ENCODE results near the gene PLEKHN1. TPM values are rescaled to one million over a fixed set of nuclear protein-coding genes. Genes with fewer than 3 reads are reported as not detected.
A peak's percentile ranks its signal among the peaks of the same experiment; 100 is the strongest.

PLEKHN1 gene
- polyA plus RNA-seq, 1 donor, result 0.49 TPM

GRCh38 chr1:953524-954320 lies 12.6 kb upstream of the PLEKHN1 start:
- H3K27ac ChIP-seq (ENCODE audit: low read length), result no peak overlapping the region
- peaks cover 83% of the 10 kb centered on the region for H3K36me3 ChIP-seq (ENCODE audit: control insufficient read depth, insufficient read depth, low read length)
- peaks cover 4% of the 10 kb centered on the region for H3K4me1 ChIP-seq (ENCODE audit: control insufficient read depth, insufficient read depth, low read length)
- whole genome bisulfite sequencing (ENCODE audit: insufficient coverage, low lambda C conversion rate), result no CpG with 5 or more reads among the region's 32 CpGs
- no peak overlapping the region for H3K4me3 ChIP-seq (ENCODE audit: low read length)
- no peaks in the 10 kb centered on the region for H3K27me3 ChIP-seq (ENCODE audit: control insufficient read depth, insufficient read depth, low read length)
- H3K9me3 ChIP-seq (ENCODE audit: control insufficient read depth, low read depth, low read length), result no peaks in the 10 kb centered on the region
- DNase-seq, result no peak

DNA sequence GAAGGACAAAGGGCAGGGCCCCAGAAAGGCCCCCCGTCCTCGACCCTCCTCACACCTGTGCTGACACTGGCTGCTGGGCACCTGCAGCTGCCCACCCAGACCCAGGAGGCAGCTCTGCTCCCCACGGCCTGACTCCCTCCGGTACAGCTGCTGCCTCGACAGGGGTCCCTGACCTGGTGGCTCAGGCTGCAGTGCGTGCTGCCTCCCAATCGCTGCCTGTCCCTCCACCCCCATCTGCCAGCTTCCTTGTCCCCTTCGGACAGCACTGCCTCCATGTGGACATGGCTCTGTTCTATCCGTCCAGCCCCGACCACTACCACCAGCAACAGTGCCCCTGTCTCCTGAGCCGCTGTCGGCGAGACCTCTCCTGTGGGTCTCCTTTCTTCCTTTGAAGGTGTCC lies 11.4 kb upstream of the PLEKHN1 start:
- no peak for DNase-seq
- H3K9me3 ChIP-seq (ENCODE audit: control insufficient read depth, low read depth, low read length), result no peaks in the 10 kb centered on the region
- no peak overlapping the region for H3K4me3 ChIP-seq (ENCODE audit: low read length)
- peaks cover 71% of the 10 kb centered on the region for H3K36me3 ChIP-seq (ENCODE audit: control insufficient read depth, insufficient read depth, low read length)
- WGBS (ENCODE audit: insufficient coverage, low lambda C conversion rate), result no CpG with 5 or more reads among the region's 13 CpGs
- peaks cover 5% of the 10 kb centered on the region for H3K4me1 ChIP-seq (ENCODE audit: control insufficient read depth, insufficient read depth, low read length)
- no peak overlapping the region for H3K27ac ChIP-seq (ENCODE audit: low read length)
- peaks cover 3% of the 10 kb centered on the region for H3K27me3 ChIP-seq (ENCODE audit: control insufficient read depth, insufficient read depth, low read length)

GRCh38 chr1:955474-955873 lies 10.8 kb upstream of the PLEKHN1 start:
- Histone ChIP-seq H3K4me3 (ENCODE audit: low read length) (no peak overlapping the region), H3K4me1 (ENCODE audit: control insufficient read depth, insufficient read depth, low read length) (peaks cover 8% of the 10 kb centered on the region), H3K9me3 (ENCODE audit: control insufficient read depth, low read depth, low read length) (no peaks in the 10 kb centered on the region), H3K27me3 (ENCODE audit: control insufficient read depth, insufficient read depth, low read length) (peaks cover 5% of the 10 kb centered on the region), H3K27ac (ENCODE audit: low read length) (no peak overlapping the region), H3K36me3 (ENCODE audit: control insufficient read depth, insufficient read depth, low read length) (peaks cover 65% of the 10 kb centered on the region)
- DNase-seq, result no peak
- WGBS (ENCODE audit: insufficient coverage, low lambda C conversion rate), result no CpG with 5 or more reads among the region's 6 CpGs

DNA sequence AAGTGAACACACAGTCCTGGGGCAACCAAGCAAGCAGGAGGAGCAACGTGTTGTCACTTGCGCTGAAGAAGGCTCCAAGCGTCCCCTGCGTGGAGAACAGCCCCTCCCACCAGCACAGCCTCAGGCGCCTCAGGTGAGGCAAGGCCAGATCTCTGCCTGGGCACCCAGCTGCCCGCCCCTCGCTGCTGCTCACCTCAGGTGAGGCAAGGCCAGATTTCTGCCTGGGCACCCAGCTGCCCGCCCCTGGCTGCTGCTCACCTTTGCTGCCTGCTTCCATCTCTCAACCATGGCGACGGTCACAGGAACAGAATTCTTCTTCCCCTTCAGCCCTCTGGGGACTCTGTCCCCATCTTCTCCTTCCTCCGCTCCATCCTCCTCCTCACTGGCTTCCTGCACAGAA lies 9.6 kb upstream of the PLEKHN1 start:
- H3K27ac ChIP-seq (ENCODE audit: low read length), result no peak overlapping the region
- peaks cover 54% of the 10 kb centered on the region for H3K36me3 ChIP-seq (ENCODE audit: control insufficient read depth, insufficient read depth, low read length)
- no peak for DNase-seq
- H3K27me3 ChIP-seq (ENCODE audit: control insufficient read depth, insufficient read depth, low read length), result peaks cover 10% of the 10 kb centered on the region
- H3K4me1 ChIP-seq (ENCODE audit: control insufficient read depth, insufficient read depth, low read length), result peaks cover 11% of the 10 kb centered on the region
- no CpG with 5 or more reads among the region's 11 CpGs for WGBS (ENCODE audit: insufficient coverage, low lambda C conversion rate)
- H3K4me3 ChIP-seq (ENCODE audit: low read length), result no peak overlapping the region
- H3K9me3 ChIP-seq (ENCODE audit: control insufficient read depth, low read depth, low read length), result peaks cover 4% of the 10 kb centered on the region

- DNase-seq, result peak; percentile 81 to 90
- H3K36me3 ChIP-seq (ENCODE audit: control insufficient read depth, insufficient read depth, low read length), result peaks cover 30% of the 10 kb centered on the region
- peaks cover 10% of the 10 kb centered on the region for H3K27me3 ChIP-seq (ENCODE audit: control insufficient read depth, insufficient read depth, low read length)
- H3K4me3 ChIP-seq (ENCODE audit: low read length), result peak within 1 kb of the TSS; percentile 98
- peaks cover 19% of the 10 kb centered on the region for H3K9me3 ChIP-seq (ENCODE audit: control insufficient read depth, low read depth, low read length)
- no peak within 1 kb of the TSS for H3K27ac ChIP-seq (ENCODE audit: low read length)
- peaks cover 20% of the 10 kb centered on the region for H3K4me1 ChIP-seq (ENCODE audit: control insufficient read depth, insufficient read depth, low read length)
- WGBS (ENCODE audit: insufficient coverage, low lambda C conversion rate), result no CpG with 5 or more reads among the region's 101 CpGs
These were observed 7.2 kb upstream of the PLEKHN1 start, which contains the start of gene NOC2L for GRCh38 chr1:958823-959730. Gene NOC2L (minus strand): TSS chr1:959256. CDS start chr1:959240, 16 bp downstream.

DNA sequence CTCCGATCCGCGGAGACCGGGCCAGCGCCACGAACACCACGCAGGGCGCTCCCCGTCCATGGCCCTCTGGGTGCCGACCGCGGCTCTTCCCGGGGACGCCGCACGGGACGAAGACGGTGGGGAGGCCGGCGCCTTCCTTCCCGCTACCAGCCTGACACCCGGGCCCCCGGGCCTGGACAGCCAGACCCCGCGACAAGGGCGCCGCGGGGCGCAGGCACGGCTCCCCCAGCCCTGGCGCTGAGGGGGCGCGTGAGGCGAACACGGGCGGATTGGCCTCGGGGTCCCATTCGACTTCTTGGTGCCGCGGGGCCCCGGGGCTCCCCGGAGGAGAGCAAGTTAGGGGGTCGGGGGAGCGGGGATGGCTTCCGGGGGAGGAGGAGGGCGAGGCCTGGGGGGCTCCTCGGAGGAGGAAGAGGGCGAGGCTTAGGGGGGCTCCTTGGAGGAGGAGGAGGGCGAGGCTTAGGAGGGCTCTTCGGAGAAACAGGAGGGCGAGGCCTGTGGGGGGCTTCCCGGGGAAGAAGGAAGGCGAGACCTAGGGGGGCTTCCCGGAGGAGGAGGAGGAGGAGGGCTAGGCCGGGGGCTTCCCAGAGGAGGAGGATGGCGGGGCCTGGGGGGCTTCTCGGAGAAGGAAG lies 6.4 kb upstream of the PLEKHN1 start:
- DNase-seq, result no peak
- Histone ChIP-seq H3K4me1 (ENCODE audit: control insufficient read depth, insufficient read depth, low read length) (peaks cover 20% of the 10 kb centered on the region), H3K27ac (ENCODE audit: low read length) (no peak overlapping the region), H3K27me3 (ENCODE audit: control insufficient read depth, insufficient read depth, low read length) (peaks cover 10% of the 10 kb centered on the region), H3K36me3 (ENCODE audit: control insufficient read depth, insufficient read depth, low read length) (peaks cover 22% of the 10 kb centered on the region), H3K4me3 (ENCODE audit: low read length) (peak overlapping the region; percentile 23), H3K9me3 (ENCODE audit: control insufficient read depth, low read depth, low read length) (peaks cover 19% of the 10 kb centered on the region)
- no CpG with 5 or more reads among the region's 57 CpGs for WGBS (ENCODE audit: insufficient coverage, low lambda C conversion rate)

- WGBS (ENCODE audit: insufficient coverage, low lambda C conversion rate), result no CpG with 5 or more reads among the region's 109 CpGs
- H3K4me3 ChIP-seq (ENCODE audit: low read length), result peak within 1 kb of the TSS; percentile 23
- peaks cover 20% of the 10 kb centered on the region for H3K4me1 ChIP-seq (ENCODE audit: control insufficient read depth, insufficient read depth, low read length)
- peak in 1 of 2 donors; percentile 64 for DNase-seq
- H3K9me3 ChIP-seq (ENCODE audit: control insufficient read depth, low read depth, low read length), result peaks cover 19% of the 10 kb centered on the region
- no peak within 1 kb of the TSS for H3K27ac ChIP-seq (ENCODE audit: low read length)
- peaks cover 15% of the 10 kb centered on the region for H3K36me3 ChIP-seq (ENCODE audit: control insufficient read depth, insufficient read depth, low read length)
- peaks cover 10% of the 10 kb centered on the region for H3K27me3 ChIP-seq (ENCODE audit: control insufficient read depth, insufficient read depth, low read length)
These were observed 5.7 kb upstream of the PLEKHN1 start, which contains the start of gene KLHL17 for GRCh38 chr1:960363-961131. Gene KLHL17 (plus strand): TSS chr1:960584. CDS start chr1:960694, 110 bp downstream.

DNA sequence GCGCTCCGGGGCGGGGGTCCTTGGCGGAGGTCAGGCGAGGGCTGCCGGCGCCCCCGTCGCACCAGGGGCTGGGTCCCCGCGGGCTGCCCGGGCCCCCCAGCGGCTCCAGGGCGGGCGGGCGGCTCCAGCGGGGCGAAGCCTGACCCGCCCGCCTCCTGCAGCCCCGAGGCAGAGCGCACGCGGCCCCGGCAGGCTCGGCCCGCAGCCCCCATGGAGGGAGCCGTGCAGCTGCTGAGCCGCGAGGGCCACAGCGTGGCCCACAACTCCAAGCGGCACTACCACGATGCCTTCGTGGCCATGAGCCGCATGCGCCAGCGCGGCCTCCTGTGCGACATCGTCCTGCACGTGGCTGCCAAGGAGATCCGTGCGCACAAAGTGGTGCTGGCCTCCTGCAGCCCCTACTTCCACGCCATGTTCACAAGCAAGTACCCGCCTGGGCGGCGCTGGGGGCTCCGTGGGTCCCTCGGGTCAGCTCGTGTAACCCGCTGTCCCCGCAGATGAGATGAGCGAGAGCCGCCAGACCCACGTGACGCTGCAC lies 5.1 kb upstream of the PLEKHN1 start:
- peaks cover 15% of the 10 kb centered on the region for H3K27me3 ChIP-seq (ENCODE audit: control insufficient read depth, insufficient read depth, low read length)
- H3K9me3 ChIP-seq (ENCODE audit: control insufficient read depth, low read depth, low read length), result peaks cover 19% of the 10 kb centered on the region
- H3K4me1 ChIP-seq (ENCODE audit: control insufficient read depth, insufficient read depth, low read length), result peaks cover 26% of the 10 kb centered on the region
- no peak for DNase-seq
- H3K27ac ChIP-seq (ENCODE audit: low read length), result no peak overlapping the region
- H3K4me3 ChIP-seq (ENCODE audit: low read length), result peak overlapping the region; percentile 13
- peaks cover 9% of the 10 kb centered on the region for H3K36me3 ChIP-seq (ENCODE audit: control insufficient read depth, insufficient read depth, low read length)
- WGBS (ENCODE audit: insufficient coverage, low lambda C conversion rate), result no CpG with 5 or more reads among the region's 56 CpGs

DNA sequence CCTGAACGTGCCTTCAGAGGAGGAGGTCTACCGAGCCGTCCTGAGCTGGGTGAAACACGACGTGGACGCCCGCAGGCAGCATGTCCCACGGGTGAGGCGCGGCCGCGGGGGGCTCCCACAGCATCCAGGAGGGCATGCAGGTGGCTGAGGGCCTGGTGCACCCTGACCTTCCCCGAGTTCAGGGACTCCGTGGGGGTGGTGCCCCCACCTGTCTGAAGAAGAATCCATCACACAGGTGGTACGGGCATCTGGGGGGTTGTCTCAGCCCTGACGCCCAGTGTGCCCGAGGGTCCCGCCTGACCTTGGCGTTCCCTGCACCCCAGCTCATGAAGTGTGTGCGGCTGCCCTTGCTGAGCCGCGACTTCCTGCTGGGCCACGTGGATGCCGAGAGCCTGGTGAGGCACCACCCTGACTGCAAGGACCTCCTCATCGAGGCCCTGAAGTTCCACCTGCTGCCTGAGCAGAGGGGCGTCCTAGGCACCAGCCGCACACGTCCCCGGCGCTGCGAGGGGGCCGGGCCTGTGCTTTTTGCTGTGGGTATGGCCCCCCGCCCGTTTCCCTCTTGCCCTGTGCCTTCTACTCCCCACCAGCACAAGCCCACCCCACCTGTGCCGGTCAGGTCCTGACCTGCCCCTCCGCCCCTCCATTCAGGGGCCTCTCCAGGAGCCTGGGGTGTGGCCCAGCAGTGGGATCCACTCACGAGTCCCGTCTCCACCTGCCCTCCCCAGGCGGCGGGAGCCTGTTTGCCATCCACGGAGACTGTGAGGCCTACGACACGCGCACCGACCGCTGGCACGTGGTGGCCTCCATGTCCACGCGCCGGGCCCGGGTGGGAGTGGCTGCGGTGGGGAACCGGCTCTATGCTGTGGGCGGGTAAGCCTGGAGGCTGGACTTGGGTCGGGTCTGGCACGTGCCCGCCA lies 3.6 kb upstream of the PLEKHN1 start:
- H3K27me3 ChIP-seq (ENCODE audit: control insufficient read depth, insufficient read depth, low read length), result peaks cover 29% of the 10 kb centered on the region
- H3K9me3 ChIP-seq (ENCODE audit: control insufficient read depth, low read depth, low read length), result peaks cover 26% of the 10 kb centered on the region
- H3K4me1 ChIP-seq (ENCODE audit: control insufficient read depth, insufficient read depth, low read length), result peaks cover 28% of the 10 kb centered on the region
- no peak for DNase-seq
- WGBS (ENCODE audit: insufficient coverage, low lambda C conversion rate), result no CpG with 5 or more reads among the region's 57 CpGs
- no peak overlapping the region for H3K27ac ChIP-seq (ENCODE audit: low read length)
- H3K36me3 ChIP-seq (ENCODE audit: control insufficient read depth, insufficient read depth, low read length), result no peaks in the 10 kb centered on the region
- no peak overlapping the region for H3K4me3 ChIP-seq (ENCODE audit: low read length)
